Astrocyte (in vitro differentiated cells and primary cell): Measurements from ENCODE around the gene ZNF362. TPM values are rescaled to one million over a fixed set of nuclear protein-coding genes. Genes with fewer than 3 reads are reported as not detected.

Experiments used
- DNase-seq: peaks from one replicate; pipeline ENCODE4 v3.0.0-alpha.2; 2010; ENCODE audit warnings: low read depth
- FAIRE-seq: peaks from 2 replicates; lab custom pipeline; 2011; peaks lifted over from hg19 to GRCh38; lab: Jason Lieb, UNC
- H2AFZ ChIP-seq: 2 replicates; pipeline ENCODE4 v1.6.0; 2012; ENCODE audit warnings: low read depth, low read length, inconsistent platforms
- H3K27ac ChIP-seq: 2 replicates; pipeline ENCODE4 v1.5.1; 2011; ENCODE audit warnings: low read depth, low read length, inconsistent platforms
- H3K27me3 ChIP-seq: 2 replicates; pipeline ENCODE4 v1.6.0; 2011; ENCODE audit warnings: low read length, inconsistent platforms; ENCODE audit not compliant: insufficient read depth
- H3K36me3 ChIP-seq: 2 replicates; pipeline ENCODE4 v1.5.1; 2011; ENCODE audit warnings: low read length, inconsistent platforms; ENCODE audit not compliant: insufficient read depth
- H3K4me1 ChIP-seq: 2 replicates; pipeline ENCODE4 v1.5.1; 2011; ENCODE audit warnings: low read length, inconsistent platforms; ENCODE audit not compliant: insufficient read depth
- H3K4me2 ChIP-seq: 2 replicates; pipeline ENCODE4 v1.6.0; 2012; ENCODE audit warnings: low read length, inconsistent platforms
- H3K4me3 ChIP-seq: 2 replicates; pipeline ENCODE4 v1.5.1; 2011; ENCODE audit warnings: low read depth, mild to moderate bottlenecking, low read length, inconsistent platforms; ENCODE audit not compliant: insufficient read depth
- H3K79me2 ChIP-seq: 2 replicates; pipeline ENCODE4 v1.6.0; 2012; ENCODE audit warnings: mild to moderate bottlenecking, low read length, inconsistent platforms; ENCODE audit not compliant: insufficient read depth
- H3K9ac ChIP-seq: 2 replicates; pipeline ENCODE4 v1.6.0; 2012; ENCODE audit warnings: mild to moderate bottlenecking, low read length, inconsistent platforms
- H3K9me3 ChIP-seq: 2 replicates; pipeline ENCODE4 v1.5.1; 2012; ENCODE audit warnings: low read depth, mild to moderate bottlenecking, low read length, inconsistent platforms; ENCODE audit not compliant: insufficient read depth
- H4K20me1 ChIP-seq: 2 replicates; pipeline ENCODE4 v1.6.0; 2012; ENCODE audit warnings: low read length, inconsistent platforms; ENCODE audit not compliant: insufficient read depth
- H3K27ac Mint-ChIP-seq: one replicate; pipeline ENCODE4 v1.8.0; 2021; ENCODE audit warnings: mild to moderate bottlenecking, mixed read lengths; ENCODE audit not compliant: unreplicated experiment
- H3K27me3 Mint-ChIP-seq: one replicate; pipeline ENCODE4 v1.8.0; 2021; ENCODE audit warnings: low read depth, mixed read lengths; ENCODE audit not compliant: unreplicated experiment
- H3K36me3 Mint-ChIP-seq: one replicate; pipeline ENCODE4 v1.8.0; 2021; ENCODE audit warnings: low read depth, mixed read lengths; ENCODE audit not compliant: unreplicated experiment
- H3K4me1 Mint-ChIP-seq: one replicate; pipeline ENCODE4 v1.8.0; 2021; ENCODE audit warnings: low read depth, mixed read lengths; ENCODE audit not compliant: unreplicated experiment
- H3K4me3 Mint-ChIP-seq: one replicate; pipeline ENCODE4 v1.8.0; 2021; ENCODE audit warnings: mild to moderate bottlenecking, moderate library complexity, mixed read lengths; ENCODE audit not compliant: unreplicated experiment
- H3K9me3 Mint-ChIP-seq: one replicate; pipeline ENCODE4 v1.8.0; 2021; ENCODE audit warnings: mild to moderate bottlenecking, mixed read lengths; ENCODE audit not compliant: unreplicated experiment
- EZH2 ChIP-seq: IDR thresholded peaks from 2 replicates; pipeline ENCODE4 v1.6.1; 2012; ENCODE audit warnings: mild to moderate bottlenecking, low read length, inconsistent platforms; ENCODE audit not compliant: insufficient read depth
- total RNA-seq: library from RNA; stranded (reverse); gene quantifications from 2 replicates; pipeline ENCODE4 v1.2.1, GENCODE V29; 2021
- TF ChIP-seq, protein P1 (sequence below): IDR thresholded peaks from 2 replicates; pipeline ENCODE4 v1.5.1; 2011; ENCODE audit warnings: low read depth, mild to moderate bottlenecking, inconsistent platforms, low read length, moderate library complexity; ENCODE audit not compliant: insufficient read depth

ZNF362 gene
- total RNA-seq, 1 donor from 2014 or later, result 38.7 TPM

GRCh38 chr1:33314416-33314815 lies 58.1 kb downstream of the ZNF362 start:
- no peaks in the 10 kb centered on the region for H3K27me3 ChIP-seq
- peaks cover 4% of the 10 kb centered on the region for H3K9me3 Mint-ChIP-seq

DNA sequence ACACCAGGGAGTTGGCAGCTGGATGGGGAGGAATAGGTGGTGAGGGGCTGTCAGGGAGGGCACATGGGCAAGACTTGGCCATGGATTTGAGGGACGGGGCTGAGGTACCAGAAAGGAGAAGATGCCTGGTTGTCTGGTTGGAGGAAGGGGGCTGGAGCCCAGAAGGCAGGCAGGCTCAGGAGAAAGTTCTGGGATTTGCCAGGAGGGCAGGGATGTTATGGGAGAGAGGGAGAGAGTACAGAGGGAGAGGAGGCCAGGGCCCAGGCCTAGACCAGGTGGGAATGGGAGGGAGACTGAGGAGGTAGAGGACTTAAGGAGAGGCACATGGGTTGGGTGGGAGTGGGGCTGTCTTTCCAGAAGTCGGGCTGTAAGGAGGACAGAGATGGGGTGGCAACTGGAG lies 60.3 kb downstream of the ZNF362 start:
- no peaks in the 10 kb centered on the region for H3K79me2 ChIP-seq
- no peak for TF ChIP-seq EZH2
- TF ChIP-seq, protein P1, sequence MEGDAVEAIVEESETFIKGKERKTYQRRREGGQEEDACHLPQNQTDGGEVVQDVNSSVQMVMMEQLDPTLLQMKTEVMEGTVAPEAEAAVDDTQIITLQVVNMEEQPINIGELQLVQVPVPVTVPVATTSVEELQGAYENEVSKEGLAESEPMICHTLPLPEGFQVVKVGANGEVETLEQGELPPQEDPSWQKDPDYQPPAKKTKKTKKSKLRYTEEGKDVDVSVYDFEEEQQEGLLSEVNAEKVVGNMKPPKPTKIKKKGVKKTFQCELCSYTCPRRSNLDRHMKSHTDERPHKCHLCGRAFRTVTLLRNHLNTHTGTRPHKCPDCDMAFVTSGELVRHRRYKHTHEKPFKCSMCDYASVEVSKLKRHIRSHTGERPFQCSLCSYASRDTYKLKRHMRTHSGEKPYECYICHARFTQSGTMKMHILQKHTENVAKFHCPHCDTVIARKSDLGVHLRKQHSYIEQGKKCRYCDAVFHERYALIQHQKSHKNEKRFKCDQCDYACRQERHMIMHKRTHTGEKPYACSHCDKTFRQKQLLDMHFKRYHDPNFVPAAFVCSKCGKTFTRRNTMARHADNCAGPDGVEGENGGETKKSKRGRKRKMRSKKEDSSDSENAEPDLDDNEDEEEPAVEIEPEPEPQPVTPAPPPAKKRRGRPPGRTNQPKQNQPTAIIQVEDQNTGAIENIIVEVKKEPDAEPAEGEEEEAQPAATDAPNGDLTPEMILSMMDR, result no peak
- no peak overlapping the region for H3K4me3 ChIP-seq
- H3K27ac Mint-ChIP-seq, result no peak overlapping the region
- FAIRE-seq (no peak), DNase-seq (no peak)
- peaks cover 3% of the 10 kb centered on the region for H3K36me3 ChIP-seq
- no peaks in the 10 kb centered on the region for H3K27me3 ChIP-seq
- H3K4me3 Mint-ChIP-seq, result peak overlapping the region; percentile 62
- H3K4me1 ChIP-seq, result no peaks in the 10 kb centered on the region
- H3K4me2 ChIP-seq, result no peak overlapping the region
- peaks cover 15% of the 10 kb centered on the region for H3K4me1 Mint-ChIP-seq
- no peaks in the 10 kb centered on the region for H3K9me3 ChIP-seq
- H3K27ac ChIP-seq, result no peak overlapping the region
- no peak overlapping the region for H2AFZ ChIP-seq
- peaks cover 5% of the 10 kb centered on the region for H3K36me3 Mint-ChIP-seq
- H3K27me3 Mint-ChIP-seq, result peaks cover 14% of the 10 kb centered on the region
- peaks cover 9% of the 10 kb centered on the region for H4K20me1 ChIP-seq
- no peaks in the 10 kb centered on the region for H3K9me3 Mint-ChIP-seq
- H3K9ac ChIP-seq, result no peak overlapping the region

More at GRCh38 chr1:33314416-33314815, 58.1 kb downstream of the ZNF362 start:
- H3K4me1 Mint-ChIP-seq, result peaks cover 15% of the 10 kb centered on the region
- Histone ChIP-seq H3K27ac (no peak overlapping the region), H3K4me3 (no peak overlapping the region), H4K20me1 (no peaks in the 10 kb centered on the region), H3K4me2 (no peak overlapping the region), H2AFZ (no peak overlapping the region), H3K79me2 (no peaks in the 10 kb centered on the region), H3K36me3 (no peaks in the 10 kb centered on the region), H3K9ac (no peak overlapping the region), H3K4me1 (no peaks in the 10 kb centered on the region), H3K9me3 (no peaks in the 10 kb centered on the region)
- FAIRE-seq, result no peak
- peaks cover 21% of the 10 kb centered on the region for H3K27me3 Mint-ChIP-seq
- peak overlapping the region; percentile 15 for H3K27ac Mint-ChIP-seq
- H3K4me3 Mint-ChIP-seq, result no peak overlapping the region
- no peak for DNase-seq
- peaks cover 7% of the 10 kb centered on the region for H3K36me3 Mint-ChIP-seq
- TF ChIP-seq EZH2, result no peak
- TF ChIP-seq, protein P1, result no peak

- no peaks in the 10 kb centered on the region for H3K9me3 Mint-ChIP-seq
- Histone ChIP-seq H3K36me3 (peaks cover 4% of the 10 kb centered on the region), H3K9me3 (no peaks in the 10 kb centered on the region), H3K9ac (no peak overlapping the region), H3K79me2 (no peaks in the 10 kb centered on the region), H3K4me1 (no peaks in the 10 kb centered on the region), H3K27me3 (no peaks in the 10 kb centered on the region), H3K27ac (no peak overlapping the region), H3K4me2 (no peak overlapping the region), H4K20me1 (peaks cover 16% of the 10 kb centered on the region), H2AFZ (no peak overlapping the region), H3K4me3 (no peak overlapping the region)
- FAIRE-seq (no peak), DNase-seq (no peak)
- peaks cover 11% of the 10 kb centered on the region for H3K27me3 Mint-ChIP-seq
- H3K4me3 Mint-ChIP-seq, result no peak overlapping the region
- H3K27ac Mint-ChIP-seq, result no peak overlapping the region
- peaks cover 15% of the 10 kb centered on the region for H3K4me1 Mint-ChIP-seq
- no peak for TF ChIP-seq EZH2
- TF ChIP-seq, protein P1, result no peak
- peaks cover 9% of the 10 kb centered on the region for H3K36me3 Mint-ChIP-seq
Measured at GRCh38 chr1:33317354-33317753, 61.1 kb downstream of the ZNF362 start.
